ENCODE results near the gene GRAMD4. TPM values are rescaled to one million over a fixed set of nuclear protein-coding genes. Genes with fewer than 3 reads are reported as not detected.
A peak's percentile ranks its signal among the peaks of the same experiment; 100 is the strongest.

Gene GRAMD4
- total RNA-seq, 2 experiments from 2014 or later = 35.4 to 44.6 TPM

DNA sequence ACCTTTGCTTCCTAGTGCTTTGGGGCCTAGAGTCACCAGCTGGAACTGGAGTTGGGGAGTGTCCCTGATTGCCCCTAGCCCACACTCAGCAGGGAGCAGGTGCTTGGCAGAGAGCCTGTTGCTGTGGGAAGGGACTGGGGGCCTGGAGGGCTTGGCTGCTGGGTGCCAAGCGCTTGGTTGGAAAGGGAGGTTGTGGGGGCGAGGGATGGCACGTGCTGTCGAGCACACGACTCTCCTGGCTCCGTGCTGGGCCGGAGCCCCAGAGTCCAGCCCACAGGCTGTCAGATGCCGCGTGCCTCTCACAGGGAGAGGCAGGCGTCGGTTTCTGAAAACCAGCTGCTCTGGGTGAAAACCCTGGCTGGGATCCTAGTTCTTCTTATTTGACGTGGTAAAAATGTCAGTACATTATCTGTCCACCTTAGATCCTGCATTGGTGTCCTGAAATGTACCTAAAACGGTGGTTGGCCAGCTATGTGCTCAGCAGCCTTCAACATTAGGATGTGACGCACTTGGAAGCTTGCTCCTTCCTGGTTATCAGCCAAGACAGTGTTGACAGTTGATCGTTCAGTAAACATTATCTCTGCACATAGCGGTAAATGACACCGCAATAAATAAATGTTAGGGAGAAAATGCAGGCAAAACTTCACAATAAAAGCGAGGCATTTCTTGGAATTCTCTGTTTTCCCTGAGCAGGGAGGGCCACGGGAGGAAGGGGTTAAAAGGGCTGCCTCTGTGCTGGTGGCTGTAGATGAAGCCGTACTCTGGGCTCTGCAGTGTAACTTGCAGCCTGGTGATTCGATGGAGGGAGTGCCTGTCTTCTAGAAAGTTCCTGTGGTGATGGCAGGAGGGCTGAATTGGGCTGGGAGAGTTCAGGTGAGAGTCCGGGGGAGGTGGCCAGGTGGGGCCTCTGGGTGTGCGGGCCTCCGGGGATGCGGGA is 29.2 kb downstream of the GRAMD4 start:
- Mint-ChIP-seq H3K9me3 (ENCODE audit: low read depth) (no peaks in the 10 kb centered on the region), H3K4me3 (no peak overlapping the region), H3K4me1 (peaks cover 15% of the 10 kb centered on the region), H3K36me3 (no peaks in the 10 kb centered on the region), H3K27ac (no peak overlapping the region), H3K27me3 (no peaks in the 10 kb centered on the region)
- no peak for ATAC-seq
- CTCF ChIA-PET = no interaction called here
- no peak for DNase-seq

- DNase-seq (no peak), ATAC-seq (no peak)
- Mint-ChIP-seq H3K4me3 (no peak overlapping the region), H3K27ac (no peak overlapping the region), H3K4me1 (peaks cover 15% of the 10 kb centered on the region), H3K9me3 (ENCODE audit: low read depth) (no peaks in the 10 kb centered on the region), H3K27me3 (no peaks in the 10 kb centered on the region), H3K36me3 (no peaks in the 10 kb centered on the region)
- CTCF ChIA-PET = no interaction called here
Measured at GRCh38 chr22:46650078-46650810, 30.1 kb downstream of the GRAMD4 start.

DNA sequence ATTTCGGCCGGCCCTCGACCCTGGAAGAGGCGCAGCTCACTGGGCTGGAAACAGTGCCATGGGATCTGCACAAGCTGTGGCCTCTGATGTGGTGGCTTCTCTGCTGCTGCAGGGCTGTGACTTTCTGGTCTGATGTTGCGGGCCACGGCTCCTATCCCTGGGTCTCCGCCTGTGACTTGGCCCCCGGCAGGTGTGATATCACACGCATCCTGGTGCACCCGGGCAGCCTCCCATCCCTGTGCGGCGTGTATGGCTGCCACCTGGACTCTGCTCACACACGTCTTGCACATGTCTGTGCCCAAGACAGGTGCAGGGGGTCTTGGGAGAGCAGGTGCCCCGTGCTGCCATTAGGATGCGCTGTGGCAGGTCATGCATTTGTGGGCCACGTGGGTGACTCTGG is 31.1 kb downstream of the GRAMD4 start:
- Mint-ChIP-seq H3K27me3 (no peaks in the 10 kb centered on the region), H3K9me3 (ENCODE audit: low read depth) (no peaks in the 10 kb centered on the region), H3K36me3 (no peaks in the 10 kb centered on the region), H3K4me3 (no peak overlapping the region), H3K27ac (no peak overlapping the region), H3K4me1 (peaks cover 15% of the 10 kb centered on the region)
- ATAC-seq (no peak), DNase-seq (no peak)
- CTCF ChIA-PET = no interaction called here

- Mint-ChIP-seq H3K4me3 (no peak overlapping the region), H3K4me1 (peaks cover 15% of the 10 kb centered on the region), H3K27ac (no peak overlapping the region), H3K27me3 (no peaks in the 10 kb centered on the region), H3K9me3 (ENCODE audit: low read depth) (no peaks in the 10 kb centered on the region), H3K36me3 (no peaks in the 10 kb centered on the region)
- ATAC-seq = no peak
- CTCF ChIA-PET = no interaction called here
- DNase-seq = no peak
Measured at GRCh38 chr22:46652081-46652846, 32.1 kb downstream of the GRAMD4 start.

- no peak overlapping the region for H3K27ac Mint-ChIP-seq
- H3K9me3 Mint-ChIP-seq (ENCODE audit: low read depth) = no peaks in the 10 kb centered on the region
- ATAC-seq (no peak), DNase-seq (no peak)
- H3K4me1 Mint-ChIP-seq = peaks cover 15% of the 10 kb centered on the region
- no peaks in the 10 kb centered on the region for H3K27me3 Mint-ChIP-seq
- H3K4me3 Mint-ChIP-seq = no peak overlapping the region
- no peaks in the 10 kb centered on the region for H3K36me3 Mint-ChIP-seq
- CTCF ChIA-PET = no interaction called here
Measured at GRCh38 chr22:46652847-46653331, 32.7 kb downstream of the GRAMD4 start.

DNA sequence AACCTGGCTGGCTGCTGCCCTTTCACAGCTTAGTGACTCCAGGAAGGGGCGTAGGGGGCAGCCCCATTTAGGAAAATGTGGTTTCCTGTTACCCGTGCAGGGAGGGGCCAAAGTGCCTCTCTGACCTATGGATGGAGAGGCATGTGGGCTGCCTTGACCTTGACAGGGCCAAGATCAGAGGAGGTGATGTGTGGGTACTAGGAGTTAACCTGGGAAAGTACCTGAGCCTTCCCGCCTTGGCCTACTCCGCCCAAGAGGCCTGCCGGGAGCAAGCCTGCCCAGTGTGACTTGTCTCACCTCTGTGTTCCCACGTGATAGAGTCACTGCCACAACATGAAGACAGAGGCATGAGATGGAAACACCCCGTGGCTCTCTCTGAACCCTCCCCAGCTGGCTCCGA is 33.4 kb downstream of the GRAMD4 start:
- Mint-ChIP-seq H3K9me3 (ENCODE audit: low read depth) (no peaks in the 10 kb centered on the region), H3K36me3 (no peaks in the 10 kb centered on the region), H3K27me3 (no peaks in the 10 kb centered on the region), H3K4me3 (no peak overlapping the region), H3K27ac (no peak overlapping the region), H3K4me1 (peaks cover 15% of the 10 kb centered on the region)
- peak; percentile 44 for DNase-seq
- CTCF ChIA-PET = no interaction called here
- peak; percentile 52 for ATAC-seq

GRCh38 chr22:46654426-46654825 is 34.2 kb downstream of the GRAMD4 start:
- CTCF ChIA-PET = no interaction called here
- DNase-seq (no peak), ATAC-seq (no peak)
- Mint-ChIP-seq H3K4me1 (peaks cover 15% of the 10 kb centered on the region), H3K9me3 (ENCODE audit: low read depth) (no peaks in the 10 kb centered on the region), H3K4me3 (no peak overlapping the region), H3K36me3 (no peaks in the 10 kb centered on the region), H3K27me3 (no peaks in the 10 kb centered on the region), H3K27ac (no peak overlapping the region)

DNA sequence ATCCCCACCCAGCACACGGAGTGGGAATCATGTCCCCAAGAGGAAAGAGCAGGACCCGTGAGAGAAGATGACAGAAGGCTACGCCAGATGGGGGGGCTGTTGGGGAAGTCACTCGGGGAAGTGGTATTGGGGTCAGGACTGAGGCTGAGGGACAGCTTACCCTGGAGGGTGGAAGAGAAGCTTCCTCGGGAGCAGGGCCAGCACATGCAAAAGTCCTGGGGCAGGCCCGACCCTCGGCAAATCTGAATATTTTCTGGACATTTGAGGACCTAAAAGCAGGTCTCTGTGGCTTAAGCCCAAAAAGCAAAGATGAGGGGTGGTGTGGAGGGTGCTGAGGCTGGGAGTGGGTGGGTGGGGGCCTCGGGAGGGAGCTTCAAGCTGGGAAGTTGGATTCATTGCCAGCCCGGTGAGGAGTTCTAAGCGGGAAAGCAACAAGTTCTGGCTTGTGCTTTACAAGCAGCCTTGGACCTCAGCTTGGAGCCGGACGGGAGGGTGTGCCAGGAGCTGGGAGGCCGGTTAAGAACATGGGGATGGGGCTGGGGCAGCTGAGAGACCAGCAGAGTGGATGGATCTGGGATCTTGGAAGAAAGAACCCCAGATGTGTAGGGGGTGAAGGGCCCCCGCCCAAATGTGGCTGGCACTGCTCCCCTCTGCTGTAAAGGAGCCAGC is 34.9 kb downstream of the GRAMD4 start:
- Mint-ChIP-seq H3K36me3 (no peaks in the 10 kb centered on the region), H3K27ac (no peak overlapping the region), H3K4me3 (no peak overlapping the region), H3K27me3 (no peaks in the 10 kb centered on the region), H3K4me1 (peaks cover 15% of the 10 kb centered on the region), H3K9me3 (ENCODE audit: low read depth) (no peaks in the 10 kb centered on the region)
- ATAC-seq (no peak), DNase-seq (no peak)
- CTCF ChIA-PET = no interaction called here

DNA sequence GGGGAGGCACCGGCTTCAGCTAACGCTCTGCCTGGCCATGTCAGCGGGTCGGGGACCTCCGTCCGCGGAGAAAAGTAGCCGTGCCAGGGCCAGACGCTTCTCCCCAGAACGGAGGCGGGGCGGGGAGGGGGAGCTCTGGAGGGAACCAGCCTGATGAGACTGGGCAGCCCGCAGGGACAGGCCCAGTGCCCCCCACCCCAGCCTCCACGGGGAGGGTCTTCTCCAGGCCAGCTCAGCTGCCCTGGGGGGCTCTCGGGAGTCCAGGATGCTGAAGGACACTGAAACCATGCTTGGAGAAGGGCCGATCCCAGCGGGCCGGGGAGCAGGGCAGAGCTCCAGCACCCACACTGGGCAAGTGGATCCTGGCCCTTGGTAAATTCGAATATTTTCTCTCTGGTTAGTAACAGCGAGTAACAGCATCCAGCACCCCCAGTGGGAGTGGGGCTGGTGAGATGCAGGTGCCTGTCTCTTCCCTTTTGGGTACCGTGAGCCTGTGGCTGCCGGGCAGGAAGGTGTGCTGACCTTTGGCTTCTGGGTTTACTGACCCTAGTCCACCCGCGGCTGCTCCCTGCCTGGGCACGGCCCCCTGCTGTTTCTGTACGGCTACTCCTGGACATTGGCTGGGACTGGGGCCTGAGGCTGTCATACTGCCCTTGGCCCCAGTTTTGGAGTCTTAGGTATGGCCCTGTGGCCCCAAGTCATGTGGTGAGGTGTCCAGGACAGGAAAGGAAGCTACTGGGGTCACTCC is 35.8 kb downstream of the GRAMD4 start:
- H3K36me3 Mint-ChIP-seq = no peaks in the 10 kb centered on the region
- H3K27ac Mint-ChIP-seq = no peak overlapping the region
- DNase-seq (no peak), ATAC-seq (no peak)
- H3K9me3 Mint-ChIP-seq (ENCODE audit: low read depth) = no peaks in the 10 kb centered on the region
- H3K4me1 Mint-ChIP-seq = peaks cover 21% of the 10 kb centered on the region
- H3K4me3 Mint-ChIP-seq = no peak overlapping the region
- CTCF ChIA-PET = no interaction called here
- H3K27me3 Mint-ChIP-seq = no peaks in the 10 kb centered on the region

DNA sequence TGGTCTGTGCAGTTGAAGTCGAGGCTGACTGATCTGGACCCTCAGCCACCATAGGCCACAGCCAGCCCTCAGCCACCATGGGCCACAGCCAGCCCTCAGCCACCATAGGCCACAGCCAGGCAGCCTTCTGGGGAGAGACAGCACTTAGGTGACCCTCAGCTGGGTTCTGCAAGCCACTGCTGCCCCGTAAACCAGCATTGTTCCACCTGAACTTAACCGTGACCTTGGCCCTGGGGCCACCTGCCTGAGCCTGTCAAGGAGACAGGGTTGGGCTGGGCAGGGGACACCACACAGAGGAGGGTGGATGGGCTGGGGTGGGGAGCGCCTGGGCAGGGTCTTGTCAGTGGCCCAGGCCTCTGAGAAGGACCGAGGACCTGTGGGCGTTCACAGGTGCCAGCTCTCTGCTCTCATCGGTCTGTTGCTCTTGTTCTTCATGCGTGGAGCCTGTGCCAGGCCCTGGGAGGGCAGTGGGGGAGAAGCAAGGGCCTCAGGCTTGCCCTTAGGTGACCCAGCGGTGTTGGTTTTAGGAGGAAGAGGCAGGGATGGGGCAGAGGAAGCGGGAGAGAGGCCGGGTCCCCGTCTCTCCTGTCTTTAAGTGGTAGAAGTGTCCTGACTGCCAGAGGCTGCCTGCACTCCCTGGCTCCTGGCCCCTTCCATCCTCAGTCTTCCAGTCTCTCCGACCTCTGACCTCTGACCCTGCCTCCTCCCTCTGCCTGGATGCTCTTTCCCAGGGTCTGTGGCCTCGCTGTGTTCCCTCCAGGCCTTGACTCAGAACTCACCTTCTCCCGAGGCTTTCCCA is 36.9 kb downstream of the GRAMD4 start:
- no peak overlapping the region for H3K27ac Mint-ChIP-seq
- H3K4me1 Mint-ChIP-seq = peaks cover 27% of the 10 kb centered on the region
- no peaks in the 10 kb centered on the region for H3K27me3 Mint-ChIP-seq
- ATAC-seq (no peak), DNase-seq (no peak)
- no peaks in the 10 kb centered on the region for H3K9me3 Mint-ChIP-seq (ENCODE audit: low read depth)
- no peak overlapping the region for H3K4me3 Mint-ChIP-seq
- CTCF ChIA-PET = no interaction called here
- H3K36me3 Mint-ChIP-seq = no peaks in the 10 kb centered on the region

- ATAC-seq = no peak
Measured at GRCh38 chr22:46657655-46657953, 37.4 kb downstream of the GRAMD4 start.

More at GRCh38 chr22:46657655-46657953, 37.4 kb downstream of the GRAMD4 start:
- Mint-ChIP-seq H3K36me3 (no peaks in the 10 kb centered on the region), H3K4me3 (no peak overlapping the region), H3K27me3 (no peaks in the 10 kb centered on the region), H3K27ac (no peak overlapping the region), H3K9me3 (ENCODE audit: low read depth) (no peaks in the 10 kb centered on the region), H3K4me1 (peaks cover 27% of the 10 kb centered on the region)
- CTCF ChIA-PET = no interaction called here
- DNase-seq = no peak

All from activated CD8-positive, alpha-beta memory T cell treated with anti-CD3 and anti-CD28 coated beads, Interleukin-2, amount 10 ng/mL, durations not matched to agents 7 days and 5 days (primary cell).